PC-3 (cell line): ENCODE data around the gene ITPR3. TPM values are rescaled to one million over a fixed set of nuclear protein-coding genes. Genes with fewer than 3 reads are reported as not detected.

ENCODE experiments used
- ATAC-seq: fragments of 200-7000 bp; cut with Tn5 transposase; 2 replicates; pipeline ENCODE4 v1.9.1; 2020; ENCODE audit warnings: mild to moderate bottlenecking, moderate library complexity
- BruUV-seq: library from RNA; stranded (reverse); fragments of 400-500 nt; replicated peaks from 2 replicates; lab custom pipeline; 2021; lab: Mats Ljungman, UMichigan
- CTCF ChIA-PET: fragments of 300-600 bp; sonication (Branson Sonifier 250); formaldehyde crosslinking; loops from one replicate; lab custom pipeline; 2022; ENCODE audit warnings: antibody characterized with exemption; lab: Charles Lee
- POLR2A ChIA-PET: fragments of 300-600 bp; sonication (Branson Sonifier 250); formaldehyde crosslinking; loops from one replicate; lab custom pipeline; 2022; ENCODE audit warnings: antibody characterized with exemption; ENCODE audit not compliant: unreplicated experiment; lab: Charles Lee
- DNase-seq: peaks from one replicate; pipeline ENCODE4 v3.0.0-alpha.2; 2015
- H2AFZ ChIP-seq: fragments of 300-600 bp; sonication (generic); 2 replicates; pipeline ENCODE4 v1.6.0; 2016; ENCODE audit warnings: antibody characterized with exemption, low read length
- H3F3A ChIP-seq: fragments of 300-600 bp; sonication (generic); one replicate; pipeline ENCODE4 v1.6.0; 2017; ENCODE audit warnings: antibody characterized with exemption, low read length, control low read depth, mild to moderate bottlenecking; ENCODE audit not compliant: unreplicated experiment
- H3K27ac ChIP-seq: fragments of 300-600 bp; sonication (generic); 2 replicates; pipeline ENCODE4 v1.5.1; 2016; ENCODE audit warnings: mild to moderate bottlenecking, low read length
- H3K27me3 ChIP-seq: fragments of 300-600 bp; sonication (generic); 2 replicates; pipeline ENCODE4 v1.6.1; 2016; ENCODE audit warnings: low read length, mixed read lengths
- H3K36me3 ChIP-seq: fragments of 300-600 bp; sonication (generic); 2 replicates; pipeline ENCODE4 v1.6.1; 2016; ENCODE audit warnings: low read depth, mixed run types, low read length, mixed read lengths
- H3K4me1 ChIP-seq: fragments of 300-600 bp; sonication (generic); 2 replicates; pipeline ENCODE4 v1.5.1; 2016; ENCODE audit warnings: low read length; ENCODE audit not compliant: insufficient read depth
- H3K4me2 ChIP-seq: fragments of 300-600 bp; sonication (generic); 2 replicates; pipeline ENCODE4 v1.6.0; 2016; ENCODE audit warnings: low read length
- H3K4me3 ChIP-seq: fragments of 300-600 bp; sonication (generic); 2 replicates; pipeline ENCODE4 v1.5.1; 2016; ENCODE audit warnings: mild to moderate bottlenecking, low read length, mixed read lengths
- H3K79me2 ChIP-seq: fragments of 300-600 bp; sonication (generic); 2 replicates; pipeline ENCODE4 v1.6.1; 2017; ENCODE audit warnings: low read length, mixed read lengths
- H3K9ac ChIP-seq: fragments of 300-600 bp; sonication (generic); 2 replicates; pipeline ENCODE4 v1.6.0; 2016; ENCODE audit warnings: mild to moderate bottlenecking, low read length
- H3K9me2 ChIP-seq: fragments of 300-600 bp; sonication (generic); replicated peaks from 2 replicates; pipeline ENCODE4 v1.6.1; 2016; ENCODE audit warnings: mixed run types, low read length, mixed read lengths
- H3K9me3 ChIP-seq: fragments of 300-600 bp; sonication (generic); 2 replicates; pipeline ENCODE4 v1.6.1; 2016; ENCODE audit warnings: low read length, mixed read lengths
- H4K20me1 ChIP-seq: fragments of 300-600 bp; sonication (generic); 2 replicates; pipeline ENCODE4 v1.6.1; 2016; ENCODE audit warnings: low read length, mixed read lengths
- EZH2 ChIP-seq: fragments of 300-600 bp; sonication (generic); IDR thresholded peaks from one replicate; pipeline ENCODE4 v1.6.1; 2017; ENCODE audit warnings: antibody characterized with exemption, mild to moderate bottlenecking, low read length; ENCODE audit not compliant: unreplicated experiment
- EZH2phosphoT487 ChIP-seq: fragments of 300-600 bp; sonication (generic); IDR thresholded peaks from 2 replicates; pipeline ENCODE4 v1.6.1; 2018; ENCODE audit warnings: mild to moderate bottlenecking, antibody characterized with exemption, low read length, borderline replicate concordance
- intact Hi-C: fragments of 100-400 bp; cut with micrococcal nuclease; formaldehyde crosslinking; loops from 2 replicates; pipeline ENCODE4 v1.9.0; 2023
- total RNA-seq: library from RNA; depleted of rRNA; stranded (reverse); fragments of >200 nt; gene quantifications from 2 replicates; pipeline ENCODE4 v1.2.3, GENCODE V29; 2014
- TF ChIP-seq, protein P1 (sequence below): fragments of 300-600 bp; sonication (generic); conservative IDR thresholded peaks from 2 replicates; pipeline ENCODE4 v1.5.1; 2017; ENCODE audit warnings: antibody characterized with exemption, low read depth, mild to moderate bottlenecking, low read length

ITPR3 gene
- total RNA-seq, 1 experiment from 2014 or later: 41.8 TPM

DNA sequence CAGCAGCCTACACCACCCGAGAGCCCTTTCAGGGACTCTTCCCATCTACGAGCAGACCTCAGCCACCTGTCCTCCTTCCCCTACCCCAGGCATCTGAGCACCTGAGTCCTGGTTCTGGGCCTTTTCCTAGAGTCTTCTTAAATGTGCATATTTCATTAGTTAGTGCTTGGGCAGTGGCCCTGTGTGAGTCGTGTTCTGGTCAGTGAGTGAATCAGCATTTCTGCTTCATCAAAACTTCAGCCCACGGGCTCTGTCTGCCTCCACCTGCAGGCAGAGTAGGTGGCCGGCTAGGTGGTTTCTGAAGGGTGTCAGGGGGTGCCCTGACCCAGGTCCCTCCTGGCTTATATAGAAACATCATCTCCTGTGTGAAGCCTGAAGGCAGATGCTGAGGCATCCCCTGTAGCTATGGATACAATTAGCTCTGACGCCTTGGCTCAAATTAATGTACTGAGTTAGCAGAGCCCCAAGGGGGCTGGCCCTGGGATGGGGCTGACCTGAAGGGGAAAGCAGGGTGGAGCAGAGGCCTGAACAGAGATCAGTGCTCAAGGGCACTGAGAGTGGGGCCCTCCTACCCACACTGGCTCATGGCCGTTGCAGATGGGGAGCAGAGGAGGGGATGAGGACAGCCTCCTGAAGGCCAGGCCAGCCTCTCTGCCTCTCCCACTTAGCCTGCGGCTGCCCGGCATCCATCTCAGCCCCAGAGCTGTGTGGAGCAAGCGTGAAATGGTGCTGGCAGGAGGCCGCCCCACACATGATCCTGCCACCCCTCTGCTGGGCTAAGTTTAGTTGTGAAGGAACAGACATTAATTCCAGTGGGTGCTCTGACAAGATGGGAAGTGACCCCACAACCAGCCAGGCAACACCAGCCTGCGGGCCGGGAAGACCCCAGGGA, 111.9 kb downstream of the ITPR3 start:
- H3K79me2 ChIP-seq: no peaks in the 10 kb centered on the region
- CTCF ChIA-PET: no interaction called here
- TF ChIP-seq EZH2: no peak
- TF ChIP-seq, protein P1, sequence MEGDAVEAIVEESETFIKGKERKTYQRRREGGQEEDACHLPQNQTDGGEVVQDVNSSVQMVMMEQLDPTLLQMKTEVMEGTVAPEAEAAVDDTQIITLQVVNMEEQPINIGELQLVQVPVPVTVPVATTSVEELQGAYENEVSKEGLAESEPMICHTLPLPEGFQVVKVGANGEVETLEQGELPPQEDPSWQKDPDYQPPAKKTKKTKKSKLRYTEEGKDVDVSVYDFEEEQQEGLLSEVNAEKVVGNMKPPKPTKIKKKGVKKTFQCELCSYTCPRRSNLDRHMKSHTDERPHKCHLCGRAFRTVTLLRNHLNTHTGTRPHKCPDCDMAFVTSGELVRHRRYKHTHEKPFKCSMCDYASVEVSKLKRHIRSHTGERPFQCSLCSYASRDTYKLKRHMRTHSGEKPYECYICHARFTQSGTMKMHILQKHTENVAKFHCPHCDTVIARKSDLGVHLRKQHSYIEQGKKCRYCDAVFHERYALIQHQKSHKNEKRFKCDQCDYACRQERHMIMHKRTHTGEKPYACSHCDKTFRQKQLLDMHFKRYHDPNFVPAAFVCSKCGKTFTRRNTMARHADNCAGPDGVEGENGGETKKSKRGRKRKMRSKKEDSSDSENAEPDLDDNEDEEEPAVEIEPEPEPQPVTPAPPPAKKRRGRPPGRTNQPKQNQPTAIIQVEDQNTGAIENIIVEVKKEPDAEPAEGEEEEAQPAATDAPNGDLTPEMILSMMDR: peak; percentile 10; the same call in 1 of the 2 replicates
- no peak for TF ChIP-seq EZH2phosphoT487
- ATAC-seq: peak; percentile 48
- H3K9me3 ChIP-seq: no peaks in the 10 kb centered on the region
- no peaks in the 10 kb centered on the region for H3K36me3 ChIP-seq
- H3K27ac ChIP-seq: no peak overlapping the region
- no peak overlapping the region for H3K4me3 ChIP-seq
- POLR2A ChIA-PET: no interaction called here
- H4K20me1 ChIP-seq: no peaks in the 10 kb centered on the region
- H3F3A ChIP-seq: no peaks in the 10 kb centered on the region
- no peak overlapping the region for H3K9ac ChIP-seq
- H3K4me2 ChIP-seq: no peak overlapping the region
- H3K9me2 ChIP-seq: no peaks in the 10 kb centered on the region
- BruUV-seq: no TSS peak
- peaks cover 17% of the 10 kb centered on the region for H3K4me1 ChIP-seq
- peak; percentile 43 for DNase-seq
- H3K27me3 ChIP-seq: no peaks in the 10 kb centered on the region
- intact Hi-C loops: no loop called here
- H2AFZ ChIP-seq: no peak overlapping the region

- DNase-seq (no peak), ATAC-seq (no peak)
- no peak for TF ChIP-seq EZH2phosphoT487
- TF ChIP-seq, protein P1: no peak
- no peak for TF ChIP-seq EZH2
- H3K79me2 ChIP-seq: no peaks in the 10 kb centered on the region
- ChIA-PET CTCF (no interaction called here), POLR2A (no interaction called here)
- no peaks in the 10 kb centered on the region for H4K20me1 ChIP-seq
- H3F3A ChIP-seq: no peaks in the 10 kb centered on the region
- intact Hi-C loops: no loop called here
- no peak overlapping the region for H3K27ac ChIP-seq
- H3K9ac ChIP-seq: no peak overlapping the region
- no peaks in the 10 kb centered on the region for H3K9me3 ChIP-seq
- no TSS peak for BruUV-seq
- H2AFZ ChIP-seq: no peak overlapping the region
- H3K36me3 ChIP-seq: no peaks in the 10 kb centered on the region
- no peak overlapping the region for H3K4me2 ChIP-seq
- no peak overlapping the region for H3K4me3 ChIP-seq
- peaks cover 17% of the 10 kb centered on the region for H3K4me1 ChIP-seq
- no peaks in the 10 kb centered on the region for H3K9me2 ChIP-seq
- no peaks in the 10 kb centered on the region for H3K27me3 ChIP-seq
Measured at GRCh38 chr6:33733709-33734007, 112.5 kb downstream of the ITPR3 start.

- no peak for TF ChIP-seq EZH2
- no peak for TF ChIP-seq EZH2phosphoT487
- TF ChIP-seq, protein P1: no peak
- H2AFZ ChIP-seq: no peak overlapping the region
- H3K9me2 ChIP-seq: no peaks in the 10 kb centered on the region
- H3K27ac ChIP-seq: no peak overlapping the region
- intact Hi-C loops: no loop called here
- H3K4me2 ChIP-seq: no peak overlapping the region
- CTCF ChIA-PET: no interaction called here
- H3K36me3 ChIP-seq: no peaks in the 10 kb centered on the region
- no peaks in the 10 kb centered on the region for H3K27me3 ChIP-seq
- peaks cover 17% of the 10 kb centered on the region for H3K4me1 ChIP-seq
- H3F3A ChIP-seq: no peaks in the 10 kb centered on the region
- POLR2A ChIA-PET: no interaction called here
- no TSS peak for BruUV-seq
- H3K4me3 ChIP-seq: no peak overlapping the region
- no peaks in the 10 kb centered on the region for H3K9me3 ChIP-seq
- no peaks in the 10 kb centered on the region for H4K20me1 ChIP-seq
- ATAC-seq: no peak
- no peaks in the 10 kb centered on the region for H3K79me2 ChIP-seq
- no peak overlapping the region for H3K9ac ChIP-seq
- no peak for DNase-seq
Measured at GRCh38 chr6:33735216-33735615, 114.1 kb downstream of the ITPR3 start.
